Stimulated activated CD4-positive, alpha-beta T cell treated with anti-CD3 and anti-CD28 coated beads, TNF-alpha, amount 100 ng/mL, for 1 hour (primary cell): ENCODE results near the gene SMIM12.

ENCODE experiments used
- DNase-seq, 3 donors: peaks; one replicate each; pipeline ENCODE4 v3.0.0-alpha.2; 2020; ENCODE audit warnings: low read depth in 3 of 3, low spot score in 1 of 3

The SMIM12 gene

DNA sequence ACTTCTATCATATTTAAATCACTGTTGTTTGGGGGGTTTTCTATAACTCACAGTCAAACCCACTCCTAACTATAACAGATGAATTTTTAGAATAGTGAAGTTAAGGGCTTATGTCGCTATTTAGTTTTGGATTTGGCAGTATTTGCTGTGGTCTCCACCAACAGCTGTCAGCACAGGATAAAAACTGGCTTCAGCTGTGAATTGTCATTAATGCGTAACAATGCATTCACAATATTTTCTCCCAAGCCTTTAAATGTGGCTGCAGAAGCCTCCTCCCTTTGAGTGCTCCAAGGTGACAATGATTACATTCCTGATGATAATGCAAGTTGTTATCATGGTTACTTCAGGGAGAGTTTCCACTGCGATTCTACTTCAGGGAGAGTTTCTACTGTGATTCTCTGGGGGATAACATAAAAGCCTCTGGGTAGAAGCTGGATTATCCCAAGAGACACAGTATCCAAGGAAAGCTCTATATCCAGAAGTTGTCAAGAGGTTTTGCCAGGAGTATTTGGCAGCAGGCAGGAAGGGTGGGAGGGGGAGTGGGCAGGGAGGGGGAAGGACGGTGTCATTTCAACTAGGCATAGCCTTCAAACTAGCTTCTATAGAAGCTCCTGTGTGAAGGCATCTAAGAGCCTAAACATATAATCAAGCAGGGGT lies 14.9 kb upstream of the SMIM12 start:
- DNase-seq, result no peak

DNA sequence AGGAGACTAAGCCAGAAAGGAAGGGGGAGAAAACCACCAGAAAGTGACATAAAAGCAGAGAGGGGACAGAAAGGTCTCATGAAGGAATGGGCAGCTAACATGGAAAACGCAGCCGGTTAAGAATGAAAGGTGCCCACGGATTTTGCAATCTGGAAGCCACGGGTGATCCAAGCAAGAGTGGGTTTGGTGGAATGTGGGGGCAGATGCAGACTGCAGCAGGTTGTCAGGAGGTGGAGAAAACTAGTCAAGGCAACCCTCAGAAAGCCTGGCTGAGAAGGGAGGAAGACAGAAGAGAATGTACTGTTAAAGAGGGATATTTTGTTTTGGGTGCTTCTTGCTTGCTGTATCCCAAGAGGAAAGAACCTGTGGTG lies 12.6 kb upstream of the SMIM12 start:
- DNase-seq, result no peak

GRCh38 chr1:34871443-34872132 lies 12.0 kb upstream of the SMIM12 start:
- no peak for DNase-seq

GRCh38 chr1:34870395-34870794 lies 10.8 kb upstream of the SMIM12 start:
- DNase-seq, result no peak

GRCh38 chr1:34869760-34870159 lies 10.2 kb upstream of the SMIM12 start:
- DNase-seq, result no peak

DNA sequence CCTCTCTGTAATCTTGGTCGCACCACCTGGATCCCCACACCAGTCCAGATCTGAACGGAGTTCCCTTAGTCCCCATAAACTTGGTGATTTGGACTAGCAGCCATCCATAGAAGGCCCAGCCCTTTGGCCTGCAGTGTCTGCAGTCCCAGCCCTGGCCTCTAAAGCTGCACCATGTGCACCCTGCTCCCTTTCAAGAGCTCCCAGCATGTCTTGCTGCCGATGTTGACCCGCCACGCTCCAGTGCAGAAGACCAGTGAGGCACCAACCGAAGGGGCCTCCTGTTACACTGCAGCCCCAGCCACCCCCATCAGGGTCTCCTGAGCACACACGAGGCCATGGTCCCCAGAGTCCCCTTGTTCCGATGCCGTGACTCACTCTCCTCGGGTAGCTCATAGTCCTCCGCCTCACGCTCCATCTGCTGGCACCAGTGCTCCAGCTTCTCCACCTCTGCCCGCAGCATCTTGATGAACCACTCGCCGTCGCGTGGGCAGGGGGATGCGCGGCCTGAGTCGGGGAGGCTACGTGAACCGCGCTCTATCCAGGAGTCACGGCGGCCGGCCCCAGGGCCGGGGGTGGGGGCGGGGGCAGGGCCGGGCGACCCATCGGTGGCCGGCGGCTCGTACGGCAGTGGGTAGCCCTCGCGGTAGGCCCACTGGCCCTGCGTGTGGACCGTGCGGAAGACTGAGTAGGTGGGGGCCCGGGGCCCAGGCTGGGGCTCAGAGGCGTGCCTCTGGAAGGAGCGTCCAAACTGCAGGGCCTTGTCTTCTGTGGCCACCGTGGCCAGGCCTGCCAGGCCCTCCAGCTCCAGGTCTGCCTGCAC lies 8.9 kb upstream of the SMIM12 start:
- DNase-seq, result no peak

DNA sequence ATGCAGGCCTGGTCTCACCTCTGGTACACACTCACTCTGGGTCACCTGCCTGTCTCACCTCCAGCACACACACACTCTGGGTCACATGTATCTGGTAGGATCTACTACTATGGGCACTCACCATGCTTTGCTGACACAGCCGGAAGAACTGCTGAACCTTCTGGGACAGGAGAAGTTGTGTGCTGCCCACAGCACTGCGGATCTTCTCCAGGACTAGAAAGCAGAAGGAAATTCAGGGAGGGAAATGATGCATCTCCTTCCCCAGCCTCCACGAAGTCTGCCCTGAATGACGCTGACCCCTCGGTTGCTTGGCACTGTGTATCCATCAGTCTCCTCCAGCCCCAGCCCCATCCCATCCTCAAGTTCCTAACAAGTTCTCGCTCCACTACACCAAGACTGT lies 7.9 kb upstream of the SMIM12 start:
- DNase-seq, result no peak

DNA sequence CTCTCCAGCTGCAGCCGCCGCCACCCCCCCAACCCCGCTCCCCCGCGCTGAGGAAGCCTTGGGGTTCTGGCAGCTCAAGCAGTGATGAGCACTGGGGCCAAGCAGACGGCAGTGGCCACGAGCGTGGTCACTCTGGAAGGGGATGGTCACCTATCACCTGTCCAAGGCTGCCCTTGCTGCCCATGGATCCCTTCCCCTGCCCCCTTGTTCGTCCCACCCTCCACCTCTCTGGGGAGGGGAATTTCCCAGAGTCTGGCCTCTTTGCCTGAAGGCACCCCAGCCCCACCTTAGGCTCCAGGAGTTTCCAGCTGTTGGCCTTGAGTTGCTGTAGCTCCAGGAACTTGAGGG lies 7.2 kb upstream of the SMIM12 start:
- no peak for DNase-seq

GRCh38 chr1:34865981-34866761 lies 6.6 kb upstream of the SMIM12 start:
- DNase-seq, result peak; percentile 87 to 98 (median 90)

DNA sequence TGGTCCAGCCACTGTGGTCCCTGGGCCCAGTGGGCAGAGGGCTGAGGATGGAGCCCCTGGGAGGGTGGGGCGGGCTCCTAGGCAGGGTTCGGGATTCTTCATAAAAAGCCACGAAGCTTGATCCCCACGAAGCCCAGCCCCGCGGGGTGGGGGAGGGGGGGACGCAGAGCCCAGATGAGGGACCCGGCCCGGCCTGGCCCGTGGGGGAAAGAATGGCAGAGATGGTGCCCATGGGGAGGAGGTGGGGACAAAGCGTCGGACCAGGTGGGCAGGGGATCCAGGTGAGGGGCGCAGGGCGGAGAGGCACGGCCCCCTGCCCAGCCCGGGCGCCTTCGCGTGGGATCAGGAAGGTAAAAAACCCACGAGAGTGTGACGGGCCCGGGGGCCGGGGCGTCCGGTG lies 6.0 kb upstream of the SMIM12 start:
- DNase-seq, result no peak

DNA sequence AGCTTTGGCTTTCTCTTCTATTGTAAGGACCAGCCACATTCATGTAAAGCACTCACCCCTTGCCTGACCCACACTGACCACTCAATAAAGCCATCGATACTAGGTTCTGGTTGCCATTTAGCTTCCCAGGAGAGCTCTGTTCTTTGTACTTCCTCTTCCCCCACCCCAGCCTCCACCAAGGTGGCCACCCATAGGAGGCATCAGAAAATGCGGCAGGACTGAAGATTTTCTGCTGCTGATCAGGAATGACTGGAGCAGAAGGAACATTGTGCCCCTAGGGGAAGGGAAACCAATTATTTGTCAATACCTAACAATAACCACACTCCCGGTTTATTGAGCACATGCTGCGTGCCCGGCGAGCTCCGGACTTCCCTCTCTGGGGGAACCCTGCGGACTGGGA lies 5.2 kb upstream of the SMIM12 start:
- no peak for DNase-seq

DNA sequence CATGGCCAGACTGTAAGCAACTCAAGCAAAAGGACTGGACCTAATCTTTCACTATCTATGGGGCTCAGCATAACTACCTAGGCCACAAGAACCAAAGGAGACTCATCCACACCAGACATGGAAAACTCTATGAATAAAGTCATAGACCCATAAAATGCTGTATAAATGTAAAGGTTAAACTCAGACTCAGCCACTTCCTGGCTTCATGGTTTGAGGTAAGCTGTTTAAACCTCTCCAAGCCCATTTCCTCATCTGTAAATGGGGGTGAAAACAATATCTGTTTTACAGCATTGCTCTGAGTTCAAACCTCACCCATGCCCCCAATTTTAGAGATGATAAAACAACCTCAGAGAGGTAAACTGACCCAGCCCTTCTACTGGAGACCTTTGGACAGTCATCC lies 4.0 kb upstream of the SMIM12 start:
- DNase-seq, result no peak

- no peak for DNase-seq
Measured at GRCh38 chr1:34858901-34859445, 576 bp downstream of the SMIM12 start.

GRCh38 chr1:34856697-34857096 lies 2.9 kb downstream of the SMIM12 start:
- no peak for DNase-seq

DNA sequence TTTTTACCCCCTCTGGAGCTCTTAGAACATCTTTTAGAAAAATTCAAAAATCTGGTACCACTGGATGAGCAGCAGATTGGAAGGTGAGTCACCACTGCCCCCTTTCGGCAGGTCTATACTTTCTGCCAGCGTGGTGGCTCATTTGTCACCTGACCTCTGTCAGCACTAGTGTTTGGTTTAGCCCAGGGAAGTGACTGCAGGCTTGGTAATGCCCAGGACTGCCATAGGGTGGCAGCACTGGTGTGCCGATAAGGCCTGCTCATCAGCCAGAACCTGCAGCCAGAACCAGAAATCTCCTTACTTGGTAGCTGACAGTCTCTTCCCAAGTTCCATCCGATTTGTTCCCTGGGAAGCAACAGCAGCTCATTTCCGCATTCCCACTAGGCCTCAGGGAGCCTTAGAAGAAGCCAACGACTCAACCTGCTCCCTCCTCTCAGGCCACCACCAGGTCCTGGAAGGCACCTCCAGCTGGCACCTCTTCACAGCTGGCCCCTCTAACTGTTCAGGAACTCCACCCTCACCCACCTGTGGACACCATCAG lies 6.8 kb downstream of the SMIM12 start:
- DNase-seq, result peak; percentile 72 to 81 (median 74)

DNA sequence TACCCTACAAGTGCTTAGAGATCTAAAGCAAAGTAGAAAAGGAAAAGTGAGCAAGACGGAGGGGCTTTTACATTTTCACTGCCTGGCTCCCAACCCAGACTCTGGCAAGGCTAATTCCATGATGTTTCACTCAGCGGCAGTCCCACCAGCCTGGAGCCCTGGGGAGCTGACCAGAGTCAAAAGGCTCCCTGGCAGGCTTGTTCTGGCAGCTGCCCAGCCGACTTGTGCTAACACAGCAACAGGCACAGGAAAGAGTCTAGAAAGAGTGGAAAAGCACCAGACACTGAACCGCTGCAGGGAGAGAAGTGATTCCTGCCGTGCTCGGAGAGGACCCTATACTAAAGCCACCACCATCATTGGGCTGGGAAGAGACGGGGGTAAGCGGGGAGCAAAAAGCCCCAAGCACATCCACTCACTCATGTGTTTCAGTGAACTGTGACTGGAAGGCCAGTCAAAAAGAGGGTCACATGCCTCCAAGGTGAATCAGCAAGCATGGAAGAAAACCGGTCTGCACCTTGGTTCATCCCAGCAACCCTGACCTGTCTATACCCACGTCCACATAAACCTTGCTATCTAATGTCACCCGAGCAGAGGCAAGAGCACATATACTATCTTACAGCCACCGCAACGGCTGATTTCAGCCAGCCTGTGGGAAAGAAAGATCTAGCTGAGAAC lies 8.0 kb downstream of the SMIM12 start:
- DNase-seq, result no peak

- no peak for DNase-seq
Measured at GRCh38 chr1:34850382-34850781, 9.2 kb downstream of the SMIM12 start.

GRCh38 chr1:34847094-34847493 lies 12.5 kb downstream of the SMIM12 start:
- DNase-seq, result no peak

- DNase-seq, result no peak
Measured at GRCh38 chr1:34846265-34846664, 13.3 kb downstream of the SMIM12 start.

GRCh38 chr1:34845131-34845901 lies 14.2 kb downstream of the SMIM12 start:
- no peak for DNase-seq
